Measurements from ENCODE around the gene ARID3B. TPM values are rescaled to one million over a fixed set of nuclear protein-coding genes. Genes with fewer than 3 reads are reported as not detected.

The ARID3B gene
- total RNA-seq, 1 donor: 2.6 TPM

- H3K4me3 ChIP-seq (ENCODE audit: low read depth, low read length): no peak overlapping the region
- no peak for DNase-seq (ENCODE audit: low read depth)
- TF ChIP-seq CTCF (IDR thresholded peaks at IDR 0.05; ENCODE audit: insufficient read depth, low read depth, low read length): no peak
Measured at GRCh38 chr15:74548241-74548640, 7.2 kb downstream of the ARID3B start.

GRCh38 chr15:74549816-74550215 lies 8.8 kb downstream of the ARID3B start:
- no peak for DNase-seq (ENCODE audit: low read depth)
- TF ChIP-seq CTCF (IDR thresholded peaks at IDR 0.05; ENCODE audit: insufficient read depth, low read depth, low read length): no peak
- no peak overlapping the region for H3K4me3 ChIP-seq (ENCODE audit: low read depth, low read length)

DNA sequence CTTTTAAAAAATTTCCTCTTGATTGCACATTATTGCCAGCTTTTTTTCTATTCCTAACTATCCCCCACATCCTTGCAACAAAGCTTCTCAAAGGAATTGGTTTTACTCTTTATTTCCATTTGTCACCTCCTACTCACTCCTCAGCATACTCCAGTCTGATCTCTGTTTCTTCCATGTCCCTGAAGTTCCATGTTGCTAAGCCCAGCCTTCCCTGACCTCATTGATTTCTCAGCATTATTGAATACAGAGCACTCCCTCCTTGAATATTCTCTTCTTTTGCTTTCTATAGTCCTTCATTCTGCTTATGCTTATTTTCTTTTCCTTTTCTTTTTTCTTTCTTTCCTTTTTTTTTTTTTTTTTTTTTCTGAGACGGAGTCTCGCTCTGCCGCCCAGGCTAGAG lies 10.7 kb downstream of the ARID3B start:
- no peak for TF ChIP-seq CTCF (IDR thresholded peaks at IDR 0.05; ENCODE audit: insufficient read depth, low read depth, low read length)
- H3K4me3 ChIP-seq (ENCODE audit: low read depth, low read length): no peak overlapping the region
- DNase-seq (ENCODE audit: low read depth): no peak

DNA sequence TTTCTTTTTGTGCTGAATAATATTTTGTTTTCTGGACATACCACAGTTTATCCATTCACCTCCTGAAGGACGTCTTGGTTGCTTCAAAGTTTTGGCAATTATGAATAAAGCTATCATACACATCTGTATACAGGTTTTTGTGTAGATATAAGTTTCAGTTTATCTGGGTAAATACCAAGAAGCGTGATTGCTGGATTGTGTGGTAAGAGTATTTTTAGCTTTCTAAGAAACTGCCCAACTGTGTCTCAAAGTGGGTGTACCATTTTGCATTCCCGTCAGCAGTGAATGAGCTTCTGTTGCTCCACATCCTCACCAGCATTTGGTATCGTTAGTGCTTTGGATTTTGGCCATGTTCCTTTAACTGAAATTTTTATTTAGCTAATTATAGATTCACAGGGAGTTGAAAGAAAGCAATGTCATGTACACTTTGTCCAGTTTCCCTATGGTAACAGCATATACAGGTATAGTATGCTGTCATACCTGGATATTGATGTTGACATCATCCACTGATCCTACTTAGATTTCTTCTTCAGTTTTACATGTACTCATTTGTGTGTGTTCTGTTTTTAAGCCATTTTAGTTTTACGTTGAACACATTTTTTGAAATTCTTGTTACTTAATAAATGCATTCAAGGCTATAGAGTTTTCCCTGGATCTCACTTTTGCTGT lies 11.9 kb downstream of the ARID3B start:
- no peak for DNase-seq (ENCODE audit: low read depth)
- TF ChIP-seq CTCF (IDR thresholded peaks at IDR 0.05; ENCODE audit: insufficient read depth, low read depth, low read length): no peak
- no peak overlapping the region for H3K4me3 ChIP-seq (ENCODE audit: low read depth, low read length)

DNA sequence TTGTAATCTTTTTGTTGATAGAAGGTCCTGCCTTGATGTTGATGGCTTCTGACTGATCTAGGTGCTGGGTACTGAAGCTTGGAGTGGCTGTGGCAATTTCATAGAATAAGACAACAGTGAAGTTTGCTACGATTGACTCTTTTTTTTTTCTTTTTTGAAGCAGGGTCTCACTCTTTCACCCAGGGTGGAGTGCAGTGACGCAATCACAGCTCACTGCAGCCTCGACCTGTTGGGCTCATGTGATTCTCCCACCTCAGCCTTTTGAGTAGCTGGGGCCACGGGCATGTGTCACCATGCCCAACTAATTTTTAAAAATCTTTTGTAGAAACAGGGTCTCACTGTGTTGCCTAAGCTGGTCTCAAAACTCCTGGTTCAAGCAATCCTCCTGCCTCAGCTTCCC lies 14.2 kb downstream of the ARID3B start:
- H3K4me3 ChIP-seq (ENCODE audit: low read depth, low read length): no peak overlapping the region
- no peak for TF ChIP-seq CTCF (IDR thresholded peaks at IDR 0.05; ENCODE audit: insufficient read depth, low read depth, low read length)
- DNase-seq (ENCODE audit: low read depth): no peak

DNA sequence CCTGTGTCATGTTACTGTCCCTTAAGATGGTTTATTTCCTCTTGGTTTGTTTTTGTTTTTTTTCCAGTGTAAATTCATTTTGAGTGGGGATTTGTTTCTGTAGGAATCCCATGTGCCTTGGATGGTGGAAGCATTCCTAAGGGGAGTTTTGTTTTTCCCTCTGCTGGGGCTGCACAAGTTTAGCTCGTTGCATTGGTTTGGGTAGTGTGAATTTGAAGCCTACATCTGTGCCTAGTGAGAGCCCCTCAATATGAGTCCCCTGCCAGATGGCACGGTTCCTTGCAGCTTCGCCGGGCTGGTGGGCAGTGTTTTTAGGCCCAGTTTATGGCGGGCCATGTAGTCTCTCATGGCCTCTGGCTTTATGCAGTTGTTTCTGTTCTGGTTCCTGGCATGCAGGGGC lies 17.7 kb downstream of the ARID3B start:
- H3K4me3 ChIP-seq (ENCODE audit: low read depth, low read length): no peak overlapping the region
- no peak for TF ChIP-seq CTCF (IDR thresholded peaks at IDR 0.05; ENCODE audit: insufficient read depth, low read depth, low read length)
- DNase-seq (ENCODE audit: low read depth): no peak

DNA sequence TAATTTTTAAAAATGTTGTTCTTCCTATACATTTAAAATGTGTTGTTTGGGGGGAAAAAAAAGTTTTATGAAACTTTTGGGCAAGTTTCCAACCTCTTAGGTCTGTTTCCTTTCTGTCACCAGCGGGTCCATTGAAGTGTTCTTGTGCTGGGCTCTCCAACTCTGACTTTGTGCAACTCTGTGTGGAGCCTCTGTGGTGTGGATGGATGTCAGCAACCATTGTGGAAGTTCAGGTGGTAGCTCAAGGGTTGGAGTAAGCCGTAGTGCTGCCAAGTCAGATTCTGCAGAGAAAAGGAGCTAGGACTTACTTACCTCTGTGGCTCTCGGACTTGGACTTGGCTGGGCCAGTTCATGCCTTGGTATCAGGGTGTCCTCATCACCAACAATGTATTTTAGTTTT lies 22.4 kb downstream of the ARID3B start:
- TF ChIP-seq CTCF (IDR thresholded peaks at IDR 0.05; ENCODE audit: insufficient read depth, low read depth, low read length): no peak
- no peak overlapping the region for H3K4me3 ChIP-seq (ENCODE audit: low read depth, low read length)
- no peak for DNase-seq (ENCODE audit: low read depth)
